GM23338 (cell line): Measurements from ENCODE around the gene ZNF318. TPM values are rescaled to one million over a fixed set of nuclear protein-coding genes. Genes with fewer than 3 reads are reported as not detected.

Source experiments
- ATAC-seq: fragments of 200-7000 bp; cut with Tn5 transposase; 3 replicates; pipeline ENCODE4 v1.9.1; 2020
- DNase-seq: peaks from one replicate; pipeline ENCODE4 v3.0.0-alpha.2; 2015; ENCODE audit warnings: low spot score
- H2AFZ ChIP-seq: fragments of 200-600 bp; sonication (generic); 2 replicates; pipeline ENCODE4 v1.8.0; 2016; ENCODE audit warnings: antibody characterized with exemption, mild to moderate bottlenecking, moderate library complexity
- H3F3A ChIP-seq: fragments of 200-600 bp; sonication (generic); replicated peaks from 2 replicates; pipeline ENCODE4 v1.8.0; 2017; ENCODE audit warnings: antibody characterized with exemption, mixed run types, low read depth
- H3K27ac ChIP-seq: fragments of 200-600 bp; sonication (generic); 2 replicates; pipeline ENCODE4 v1.6.1; 2016; ENCODE audit warnings: low read depth
- H3K27me3 ChIP-seq: fragments of 200-600 bp; sonication (generic); 2 replicates; pipeline ENCODE4 v1.8.0; 2016; ENCODE audit warnings: mild to moderate bottlenecking, mixed run types, moderate library complexity; ENCODE audit not compliant: insufficient read depth
- H3K36me3 ChIP-seq: fragments of 200-600 bp; sonication (generic); 2 replicates; pipeline ENCODE4 v1.8.0; 2016; ENCODE audit warnings: mild to moderate bottlenecking; ENCODE audit not compliant: insufficient read depth
- H3K4me1 ChIP-seq: fragments of 200-600 bp; sonication (generic); 2 replicates; pipeline ENCODE4 v1.8.0; 2016; ENCODE audit warnings: mild to moderate bottlenecking, moderate library complexity; ENCODE audit not compliant: insufficient read depth
- H3K4me2 ChIP-seq: fragments of 200-600 bp; sonication (generic); 2 replicates; pipeline ENCODE4 v1.7.1; 2017; ENCODE audit warnings: mixed run types
- H3K4me3 ChIP-seq: fragments of 200-600 bp; sonication (generic); 2 replicates; pipeline ENCODE4 v1.6.1; 2016; ENCODE audit warnings: mixed run types
- H3K79me2 ChIP-seq: fragments of 200-600 bp; sonication (generic); replicated peaks from 2 replicates; pipeline ENCODE4 v1.8.0; 2017; ENCODE audit warnings: mild to moderate bottlenecking; ENCODE audit not compliant: insufficient read depth
- H3K9me2 ChIP-seq: fragments of 200-600 bp; sonication (generic); 2 replicates; pipeline ENCODE4 v1.8.0; 2017; ENCODE audit not compliant: insufficient read depth
- H4K20me1 ChIP-seq: fragments of 200-600 bp; sonication (generic); replicated peaks from 2 replicates; pipeline ENCODE4 v1.8.0; 2017; ENCODE audit warnings: mild to moderate bottlenecking; ENCODE audit not compliant: insufficient read depth
- H3K27ac Mint-ChIP-seq: 2 replicates; pipeline ENCODE4 v1.8.0; 2020; ENCODE audit warnings: inconsistent platforms, mild to moderate bottlenecking, moderate library complexity, mixed read lengths
- H3K27me3 Mint-ChIP-seq: 3 replicates; pipeline ENCODE4 v1.8.0; 2022; ENCODE audit warnings: low read depth, mild to moderate bottlenecking, moderate library complexity, mixed read lengths, inconsistent platforms; ENCODE audit not compliant: insufficient read depth, poor library complexity
- H3K36me3 Mint-ChIP-seq: 3 replicates; pipeline ENCODE4 v1.8.0; 2021; ENCODE audit warnings: low read depth, mild to moderate bottlenecking, inconsistent platforms, moderate library complexity, mixed read lengths
- H3K4me1 Mint-ChIP-seq: 3 replicates; pipeline ENCODE4 v1.8.0; 2020; ENCODE audit warnings: mild to moderate bottlenecking, inconsistent platforms, mixed read lengths
- H3K4me3 Mint-ChIP-seq: 3 replicates; pipeline ENCODE4 v1.8.0; 2021; ENCODE audit warnings: moderate library complexity, mild to moderate bottlenecking, inconsistent platforms, mixed read lengths
- H3K9me3 Mint-ChIP-seq: 3 replicates; pipeline ENCODE4 v1.8.0; 2020; ENCODE audit warnings: moderate library complexity, mild to moderate bottlenecking, inconsistent platforms, mixed read lengths
- CREB1 ChIP-seq: fragments of 250-450 bp; sonication (Bioruptor Pico); IDR thresholded peaks from 2 replicates; pipeline ENCODE4 v1.5.0; 2020; ENCODE audit warnings: low read depth, mild to moderate bottlenecking, moderate library complexity
- CTCF ChIP-seq, 2 experiments: fragments of 200-600 bp in 1 of 2; sonication (generic) in 1 of 2; conservative IDR thresholded peaks; 2 replicates each; pipeline versions ENCODE4 v1.5.1 to v1.6.1; 2016 to 2017; ENCODE audit warnings: antibody characterized with exemption in 2 of 2, low read depth in 2 of 2, mild to moderate bottlenecking in 2 of 2, moderate library complexity in 1 of 2
- EZH2 ChIP-seq: fragments of 200-600 bp; sonication (generic); IDR thresholded peaks from one replicate; pipeline ENCODE4 v1.8.0; 2017; ENCODE audit warnings: antibody characterized with exemption, mild to moderate bottlenecking, low read depth; ENCODE audit not compliant: unreplicated experiment
- EZH2phosphoT487 ChIP-seq: fragments of 200-600 bp; sonication (generic); IDR thresholded peaks from one replicate; pipeline ENCODE4 v1.8.1; 2018; ENCODE audit warnings: antibody characterized with exemption; ENCODE audit not compliant: unreplicated experiment
- JUNB ChIP-seq: IDR thresholded peaks from one replicate; pipeline ENCODE4 v1.6.1; 2016; ENCODE audit warnings: antibody characterized with exemption; ENCODE audit not compliant: unreplicated experiment
- NANOG ChIP-seq: IDR thresholded peaks from 2 replicates; pipeline ENCODE4 v1.6.1; 2016; ENCODE audit warnings: antibody characterized with exemption, borderline replicate concordance
- POLR2AphosphoS5 ChIP-seq: IDR thresholded peaks from 2 replicates; pipeline ENCODE4 v1.6.1; 2016; ENCODE audit warnings: antibody characterized with exemption, low read depth
- STAT1 ChIP-seq: IDR thresholded peaks from one replicate; pipeline ENCODE4 v1.6.1; 2016; ENCODE audit warnings: antibody characterized with exemption; ENCODE audit not compliant: unreplicated experiment
- ZNF114 ChIP-seq: fragments of 250-450 bp; sonication (Bioruptor Pico); IDR thresholded peaks from 2 replicates; pipeline ENCODE4 v1.5.0; 2020; ENCODE audit warnings: mild to moderate bottlenecking, moderate library complexity
- ZNF331 ChIP-seq: fragments of 250-450 bp; sonication (Bioruptor Pico); IDR thresholded peaks from 2 replicates; pipeline ENCODE4 v1.5.0; 2020; ENCODE audit warnings: low read depth, mild to moderate bottlenecking, moderate library complexity
- ZNF462 ChIP-seq: fragments of 250-450 bp; sonication (Bioruptor Pico); IDR thresholded peaks from 2 replicates; pipeline ENCODE4 v1.5.0; 2020; ENCODE audit warnings: mild to moderate bottlenecking, moderate library complexity
- polyA plus RNA-seq: library from polyadenylated mRNA; unstranded; fragments of >200 nt; fragmentation: Nextera tagmentation; extraction: Ambion mirVana; gene quantifications from 2 replicates; pipeline ENCODE4 v1.2.1, GENCODE V29; 2016
- total RNA-seq: library from RNA; depleted of rRNA; stranded (reverse); fragments of >200 nt; shearing (Covaris generic); gene quantifications from 2 replicates; pipeline ENCODE4 v1.2.3, GENCODE V29; 2014
- TF ChIP-seq, protein P1 (sequence below): IDR thresholded peaks from one replicate; pipeline ENCODE4 v1.6.1; 2018; ENCODE audit warnings: antibody characterized with exemption; ENCODE audit not compliant: unreplicated experiment
- TF ChIP-seq, protein P2 (sequence below): IDR thresholded peaks from 2 replicates; pipeline ENCODE4 v1.6.1; 2016; ENCODE audit warnings: antibody characterized with exemption

The ZNF318 gene
- total and polyA plus RNA-seq, 2 experiments from 2014 or later, result 8.7 to 19.5 TPM

DNA sequence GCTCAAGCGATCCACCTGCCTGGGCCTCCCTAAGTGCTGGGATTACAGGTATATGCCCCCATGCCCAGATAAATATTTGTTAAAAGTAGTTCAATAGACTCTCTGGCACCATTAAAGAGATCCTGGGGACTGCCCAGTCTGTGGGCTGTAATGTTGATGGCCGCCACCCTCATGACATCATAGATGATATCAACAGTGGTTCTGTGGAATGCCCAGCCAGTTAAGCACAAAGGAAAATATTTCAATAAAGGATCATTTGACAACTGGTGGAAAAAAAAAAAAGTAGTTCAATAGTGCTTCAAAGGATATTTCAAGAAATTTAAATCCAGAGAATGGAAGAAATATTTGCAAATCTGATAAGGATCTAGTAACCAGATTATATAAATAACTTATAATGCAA is 59.3 kb downstream of the ZNF318 start:
- Histone ChIP-seq H3K27ac (no peak overlapping the region), H4K20me1 (no peaks in the 10 kb centered on the region), H3K4me1 (peaks cover 21% of the 10 kb centered on the region; the same call in 1 of the 2 replicates), H3K79me2 (no peaks in the 10 kb centered on the region), H3K36me3 (no peaks in the 10 kb centered on the region), H3K4me2 (no peak overlapping the region), H3K27me3 (no peaks in the 10 kb centered on the region), H3F3A (no peaks in the 10 kb centered on the region), H2AFZ (no peak overlapping the region), H3K4me3 (no peak overlapping the region), H3K9me2 (no peaks in the 10 kb centered on the region)
- 0 out of 3 replicates have a peak overlapping the region, but pooled peaks have one; percentile 16 for H3K4me3 Mint-ChIP-seq
- ATAC-seq (no peak), DNase-seq (no peak)
- H3K27me3 Mint-ChIP-seq, result peaks cover 4% of the 10 kb centered on the region
- H3K27ac Mint-ChIP-seq, result no peak overlapping the region
- peaks cover 10% of the 10 kb centered on the region; the same call in 1 of the 3 replicates for H3K36me3 Mint-ChIP-seq
- H3K4me1 Mint-ChIP-seq, result peaks cover 21% of the 10 kb centered on the region
- no peaks in the 10 kb centered on the region for H3K9me3 Mint-ChIP-seq
- no peak for TF ChIP-seq CREB1
- TF ChIP-seq POLR2AphosphoS5, result no peak
- TF ChIP-seq, protein P1, sequence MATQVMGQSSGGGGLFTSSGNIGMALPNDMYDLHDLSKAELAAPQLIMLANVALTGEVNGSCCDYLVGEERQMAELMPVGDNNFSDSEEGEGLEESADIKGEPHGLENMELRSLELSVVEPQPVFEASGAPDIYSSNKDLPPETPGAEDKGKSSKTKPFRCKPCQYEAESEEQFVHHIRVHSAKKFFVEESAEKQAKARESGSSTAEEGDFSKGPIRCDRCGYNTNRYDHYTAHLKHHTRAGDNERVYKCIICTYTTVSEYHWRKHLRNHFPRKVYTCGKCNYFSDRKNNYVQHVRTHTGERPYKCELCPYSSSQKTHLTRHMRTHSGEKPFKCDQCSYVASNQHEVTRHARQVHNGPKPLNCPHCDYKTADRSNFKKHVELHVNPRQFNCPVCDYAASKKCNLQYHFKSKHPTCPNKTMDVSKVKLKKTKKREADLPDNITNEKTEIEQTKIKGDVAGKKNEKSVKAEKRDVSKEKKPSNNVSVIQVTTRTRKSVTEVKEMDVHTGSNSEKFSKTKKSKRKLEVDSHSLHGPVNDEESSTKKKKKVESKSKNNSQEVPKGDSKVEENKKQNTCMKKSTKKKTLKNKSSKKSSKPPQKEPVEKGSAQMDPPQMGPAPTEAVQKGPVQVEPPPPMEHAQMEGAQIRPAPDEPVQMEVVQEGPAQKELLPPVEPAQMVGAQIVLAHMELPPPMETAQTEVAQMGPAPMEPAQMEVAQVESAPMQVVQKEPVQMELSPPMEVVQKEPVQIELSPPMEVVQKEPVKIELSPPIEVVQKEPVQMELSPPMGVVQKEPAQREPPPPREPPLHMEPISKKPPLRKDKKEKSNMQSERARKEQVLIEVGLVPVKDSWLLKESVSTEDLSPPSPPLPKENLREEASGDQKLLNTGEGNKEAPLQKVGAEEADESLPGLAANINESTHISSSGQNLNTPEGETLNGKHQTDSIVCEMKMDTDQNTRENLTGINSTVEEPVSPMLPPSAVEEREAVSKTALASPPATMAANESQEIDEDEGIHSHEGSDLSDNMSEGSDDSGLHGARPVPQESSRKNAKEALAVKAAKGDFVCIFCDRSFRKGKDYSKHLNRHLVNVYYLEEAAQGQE, result no peak
- TF ChIP-seq EZH2phosphoT487, result no peak
- no peak for TF ChIP-seq ZNF331 (CRISPR knock-in tag)
- TF ChIP-seq JUNB, result no peak
- TF ChIP-seq, protein P2, sequence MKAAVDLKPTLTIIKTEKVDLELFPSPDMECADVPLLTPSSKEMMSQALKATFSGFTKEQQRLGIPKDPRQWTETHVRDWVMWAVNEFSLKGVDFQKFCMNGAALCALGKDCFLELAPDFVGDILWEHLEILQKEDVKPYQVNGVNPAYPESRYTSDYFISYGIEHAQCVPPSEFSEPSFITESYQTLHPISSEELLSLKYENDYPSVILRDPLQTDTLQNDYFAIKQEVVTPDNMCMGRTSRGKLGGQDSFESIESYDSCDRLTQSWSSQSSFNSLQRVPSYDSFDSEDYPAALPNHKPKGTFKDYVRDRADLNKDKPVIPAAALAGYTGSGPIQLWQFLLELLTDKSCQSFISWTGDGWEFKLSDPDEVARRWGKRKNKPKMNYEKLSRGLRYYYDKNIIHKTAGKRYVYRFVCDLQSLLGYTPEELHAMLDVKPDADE, result no peak
- no peak for TF ChIP-seq EZH2
- TF ChIP-seq CTCF (conservative IDR thresholded peaks at IDR 0.05; ENCODE audit: low read depth in 2 of 2), result no peak
- TF ChIP-seq NANOG, result no peak
- no peak for TF ChIP-seq ZNF114 (CRISPR knock-in tag)
- TF ChIP-seq ZNF462 (CRISPR knock-in tag), result no peak
- no peak for TF ChIP-seq STAT1
